HepG2 (cell line): ENCODE measurements around the gene RBM28. TPM values are rescaled to one million over a fixed set of nuclear protein-coding genes. Genes with fewer than 3 reads are reported as not detected.

Experiments used
- ATAC-seq: fragments of 200-7000 bp; cut with Tn5 transposase; 3 replicates; pipeline ENCODE4 v1.9.1; 2020; ENCODE audit warnings: mild to moderate bottlenecking, moderate library complexity
- BruUV-seq: library from RNA; stranded (reverse); fragments of 400-500 nt; replicated peaks from 2 replicates; lab custom pipeline; 2021; lab: Mats Ljungman, UMichigan
- CTCF ChIA-PET: fragments of 300-600 bp; formaldehyde crosslinking; extraction: SDS; loops from one replicate; lab custom pipeline; 2021; ENCODE audit warnings: low total read pairs, inconsistent platforms, low intra/inter-chr PET ratio; lab: Yijun Ruan, JAX
- POLR2A ChIA-PET: fragments of 350-600 bp; sonication (Branson Sonifier 250); formaldehyde crosslinking; loops from one replicate; lab custom pipeline; 2020; ENCODE audit warnings: antibody characterized with exemption, inconsistent platforms; lab: Yijun Ruan, JAX
- DNase-seq: peaks from one replicate; pipeline ENCODE4 v3.0.0-alpha.2; 2015; ENCODE audit warnings: low spot score
- FAIRE-seq: peaks from 3 replicates; lab custom pipeline; 2011; peaks lifted over from hg19 to GRCh38; lab: Jason Lieb, UNC
- H2AFZ ChIP-seq: one replicate; pipeline ENCODE4 v1.6.1; 2011; ENCODE audit warnings: low read length, inconsistent platforms
- H3K27ac ChIP-seq: fragments of 300-600 bp; 3 replicates; pipeline ENCODE4 v1.8.0; 2011; ENCODE audit warnings: mixed run types, mild to moderate bottlenecking, mixed read lengths, low read length, inconsistent platforms; ENCODE audit not compliant: insufficient read depth; ENCODE audit errors: extremely low read length
- H3K27me3 ChIP-seq, 2 experiments: fragments of 200-600 bp in 1 of 2; 2 replicates in 1 of 2; 3 replicates in 1 of 2; pipeline versions ENCODE4 v1.6.0 to v1.8.0; 2011; ENCODE audit warnings: low read length in 2 of 2, mild to moderate bottlenecking in 2 of 2, moderate library complexity in 2 of 2, inconsistent platforms in 1 of 2; ENCODE audit not compliant: insufficient read depth in 2 of 2, control insufficient read depth in 1 of 2
- H3K36me3 ChIP-seq, 2 experiments: fragments of 200-600 bp in 1 of 2; replicated peaks in 1 of 2; 2 replicates in 1 of 2; 3 replicates in 1 of 2; pipeline versions ENCODE4 v1.5.1 to v1.8.0; 2011; ENCODE audit warnings: low read length in 2 of 2, inconsistent platforms in 1 of 2; ENCODE audit not compliant: insufficient read depth in 2 of 2, control insufficient read depth in 1 of 2
- H3K4me1 ChIP-seq: 2 replicates; pipeline ENCODE4 v1.5.1; 2012; ENCODE audit warnings: low read length, inconsistent platforms; ENCODE audit not compliant: insufficient read depth
- H3K4me2 ChIP-seq: 2 replicates; pipeline ENCODE4 v1.6.0; 2011; ENCODE audit warnings: low read depth, low read length, inconsistent platforms
- H3K4me3 ChIP-seq, 3 experiments: fragments of 200-600 bp in 1 of 3; sonication (generic), shearing (Covaris generic) in 1 of 3; replicated peaks in 1 of 3; 2 replicates each; pipeline ENCODE4 v1.5.1; 2011 to 2016; ENCODE audit warnings: low read length in 3 of 3, inconsistent platforms in 2 of 3, low read depth in 2 of 3, mild to moderate bottlenecking in 2 of 3, control low read depth in 1 of 3, mixed read lengths in 1 of 3; ENCODE audit not compliant: insufficient read depth in 1 of 3
- H3K79me2 ChIP-seq: one replicate; pipeline ENCODE4 v1.6.1; 2011; ENCODE audit warnings: low read length, inconsistent platforms; ENCODE audit not compliant: insufficient read depth
- H3K9ac ChIP-seq: 2 replicates; pipeline ENCODE4 v1.6.0; 2011; ENCODE audit warnings: mild to moderate bottlenecking, low read depth, low read length, inconsistent platforms; ENCODE audit not compliant: insufficient read depth
- H3K9me3 ChIP-seq: 2 replicates; pipeline ENCODE4 v1.5.1; 2012; ENCODE audit warnings: mild to moderate bottlenecking, low read length
- H4K20me1 ChIP-seq: 2 replicates; pipeline ENCODE4 v1.6.0; 2011; ENCODE audit warnings: inconsistent platforms, mild to moderate bottlenecking, low read length, moderate library complexity; ENCODE audit not compliant: insufficient read depth
- CAMTA2 ChIP-seq: sonication (generic); formaldehyde crosslinking; IDR thresholded peaks from 2 replicates; pipeline ENCODE4 v1.4.0; 2020; ENCODE audit warnings: mild to moderate bottlenecking, missing genetic modification reagents, borderline replicate concordance
- DMTF1 ChIP-seq: sonication (generic); formaldehyde crosslinking; IDR thresholded peaks from 2 replicates; pipeline ENCODE4 v1.4.0; 2020; ENCODE audit warnings: mild to moderate bottlenecking, missing genetic modification reagents
- HMG20A ChIP-seq: IDR thresholded peaks from 2 replicates; pipeline ENCODE4 v1.6.1; 2016; ENCODE audit warnings: borderline replicate concordance
- HNF4A ChIP-seq: sonication (generic); formaldehyde crosslinking; IDR thresholded peaks from 2 replicates; pipeline ENCODE4 v1.4.0; 2020; ENCODE audit warnings: missing genetic modification reagents
- MTF2 ChIP-seq: sonication (generic); formaldehyde crosslinking; IDR thresholded peaks from 2 replicates; pipeline ENCODE4 v1.5.0; 2020; ENCODE audit warnings: missing genetic modification reagents, borderline replicate concordance
- MXD4 ChIP-seq: IDR thresholded peaks from 2 replicates; pipeline ENCODE4 v1.6.1; 2016; ENCODE audit warnings: mild to moderate bottlenecking, missing biosample characterization, missing genetic modification reagents
- SETDB1 ChIP-seq: sonication (generic); formaldehyde crosslinking; IDR thresholded peaks from 2 replicates; pipeline ENCODE4 v1.5.1; 2020; ENCODE audit warnings: missing genetic modification reagents, mild to moderate bottlenecking, borderline replicate concordance
- ZNF136 ChIP-seq: sonication (generic); formaldehyde crosslinking; IDR thresholded peaks from 2 replicates; pipeline ENCODE4 v1.8.1; 2022; ENCODE audit warnings: low read depth, mild to moderate bottlenecking, moderate library complexity, missing genetic modification reagents
- ZNF549 ChIP-seq: sonication (generic); formaldehyde crosslinking; IDR thresholded peaks from 2 replicates; pipeline ENCODE4 v1.5.0; 2020; ENCODE audit warnings: missing genetic modification reagents
- ZNF598 ChIP-seq: sonication (generic); formaldehyde crosslinking; IDR thresholded peaks from 2 replicates; pipeline ENCODE4 v1.5.1; 2020; ENCODE audit warnings: mild to moderate bottlenecking, missing genetic modification reagents, borderline replicate concordance
- ZNF777 ChIP-seq: sonication (generic); formaldehyde crosslinking; IDR thresholded peaks from 2 replicates; pipeline ENCODE4 v1.4.0; 2020; ENCODE audit warnings: missing genetic modification reagents
- ZNF782 ChIP-seq: sonication (generic); formaldehyde crosslinking; IDR thresholded peaks from 2 replicates; pipeline ENCODE4 v1.4.0; 2020; ENCODE audit warnings: missing genetic modification reagents, mild to moderate bottlenecking, borderline replicate concordance
- WGBS: methylation state at CpG from one replicate; pipeline ENCODE4 v1.1.6; 2017; ENCODE audit warnings: low lambda C conversion rate; 5-methylcytosine and 5-hydroxymethylcytosine counted together
- in situ Hi-C: cut with HindIII; loops from 2 replicates; pipeline ENCODE4 v1.10.0; 2017; ENCODE audit warnings: low pct_unique_long_range_greater_than_20kb; ENCODE audit not compliant: extremely low pct_ligation_motif_present
- intact Hi-C: fragments of 100-400 bp; cut with micrococcal nuclease; formaldehyde crosslinking; loops from one replicate; pipeline ENCODE4 v1.10.0; 2022; ENCODE audit not compliant: unreplicated experiment
- polyA plus RNA-seq, 8 experiments: library from polyadenylated mRNA; depleted of rRNA in 3 of 8; stranded (reverse) in 7 of 8; unstranded in 1 of 8; fragments of >200 nt; fragmentation: Illumina TruSeq in 4 of 8; extraction: Trizol in 4 of 8; gene quantifications; 2 replicates each; pipeline versions ENCODE4 v1.2.1 to v1.2.3, GENCODE V29; 2011 to 2016; ENCODE audit warnings: low read depth in 4 of 8, missing spikeins in 1 of 8, mixed read lengths in 1 of 8; ENCODE audit not compliant: insufficient read depth in 1 of 8
- total RNA-seq, 5 experiments: library from RNA; depleted of rRNA; stranded (reverse); fragments of >200 nt; fragmentation: Illumina TruSeq; extraction: Trizol; gene quantifications; 2 replicates each; pipeline ENCODE4 v1.2.3, GENCODE V29; 2016; ENCODE audit warnings: low read depth in 1 of 5
- TF ChIP-seq, protein P1 (sequence below): sonication (generic); formaldehyde crosslinking; IDR thresholded peaks from 2 replicates; pipeline ENCODE4 v1.4.0; 2020; ENCODE audit warnings: mild to moderate bottlenecking, missing genetic modification reagents
- TF ChIP-seq, protein P2 (sequence below): sonication (generic); formaldehyde crosslinking; IDR thresholded peaks from 2 replicates; pipeline ENCODE4 v1.5.0; 2020; ENCODE audit warnings: mild to moderate bottlenecking, missing genetic modification reagents, borderline replicate concordance

The RBM28 gene
- total and polyA plus RNA-seq, 2 of the 13 experiments (the other 11 are each of a cell fraction or from before 2014, with no cell fraction given), result 20.5 to 49.0 TPM

DNA sequence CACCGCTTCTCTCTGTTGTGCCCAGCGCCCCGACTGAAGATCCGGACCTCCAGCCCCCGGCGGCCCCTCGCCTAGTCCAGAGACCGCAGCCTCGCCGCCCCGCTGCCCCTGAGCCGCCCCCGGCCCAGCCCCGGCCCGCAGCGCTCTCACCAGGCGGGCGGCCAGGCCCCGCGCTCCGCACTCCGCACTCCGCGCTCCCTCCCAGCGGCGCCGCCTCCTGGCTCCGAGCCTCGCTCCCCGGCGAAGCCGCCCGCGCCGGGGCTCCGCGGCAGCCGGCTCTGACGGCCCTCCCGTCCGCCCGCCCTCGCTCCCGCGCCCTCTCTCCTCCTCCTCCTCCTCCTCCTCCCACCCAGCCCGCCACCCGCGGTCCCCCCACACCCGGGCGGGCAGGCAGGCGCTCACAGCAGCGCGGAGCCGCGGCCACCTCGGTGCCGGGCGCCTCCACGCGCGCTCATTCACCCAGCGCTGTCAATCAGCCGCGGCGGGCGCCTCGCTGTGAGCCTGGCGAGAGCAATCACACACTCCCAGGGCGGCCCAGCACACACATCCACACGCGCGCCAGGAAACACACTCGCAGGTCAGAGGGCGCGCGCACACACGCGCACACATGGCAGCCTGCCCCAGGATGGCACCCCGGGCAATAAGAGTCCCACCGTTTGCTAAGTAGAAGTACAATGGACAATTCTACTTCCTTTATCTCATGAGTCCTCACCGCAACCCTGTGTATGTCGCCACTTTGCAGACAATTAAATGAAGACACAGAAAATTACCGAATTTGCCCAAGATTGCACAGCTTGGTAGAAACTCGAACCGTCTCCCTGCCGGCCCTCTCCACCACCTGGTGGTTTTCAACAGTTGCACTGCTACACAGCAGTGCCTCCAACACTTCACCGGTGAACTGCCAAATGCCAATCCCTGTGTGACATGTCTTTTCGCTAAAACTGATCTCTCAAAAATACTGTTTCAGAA lies 18.0 kb upstream of the RBM28 start, which contains the start of gene PRRT4:
Gene PRRT4, minus strand, starts transcription at position 280 of the 969 bp plus-strand sequence.
- peak within 1 kb of the TSS; percentile 36 to 71 (median 57); a peak in 5 of 6 replicates for H3K4me3 ChIP-seq
- BruUV-seq, result no TSS peak
- ChIA-PET POLR2A (no interaction called here), CTCF (no interaction called here)
- H3K9ac ChIP-seq, result 0 out of 2 replicates have a peak within 1 kb of the TSS, but pooled peaks have one; percentile 22
- intact Hi-C loops (no loop called here), in situ Hi-C loops (no loop called here)
- H3K9me3 ChIP-seq, result no peaks in the 10 kb centered on the region
- no peak within 1 kb of the TSS for H3K27ac ChIP-seq
- H3K79me2 ChIP-seq, result no peaks in the 10 kb centered on the region
- peak; percentile 39 for FAIRE-seq
- 2% methylated on average over 21 of the region's 88 CpGs for WGBS
- H4K20me1 ChIP-seq, result no peaks in the 10 kb centered on the region
- H3K4me2 ChIP-seq, result peak within 1 kb of the TSS; percentile 79
- H2AFZ ChIP-seq, result no peak within 1 kb of the TSS
- H3K4me1 ChIP-seq, result peaks cover 13% of the 10 kb centered on the region; the same call in 1 of the 2 replicates
- DNase-seq, result no peak
- peaks cover 21 to 83% of the 10 kb centered on the region in 2 experiments; a peak in 4 of 5 replicates for H3K27me3 ChIP-seq
- H3K36me3 ChIP-seq, result no peaks in the 10 kb centered on the region
- peak; percentile 91 for ATAC-seq
- TF ChIP-seq ZNF777 (CRISPR knock-in tag) (peak; percentile 30), DMTF1 (no peak), ZNF782 (CRISPR knock-in tag) (no peak), ZNF549 (CRISPR knock-in tag) (no peak), SETDB1 (CRISPR knock-in tag) (no peak), MXD4 (no peak), ZNF598 (no peak), MTF2 (CRISPR knock-in tag) (peak; percentile 44; the same call in 1 of the 2 replicates), HNF4A (CRISPR knock-in tag) (no peak), HMG20A (CRISPR knock-in tag) (no peak), ZNF136 (CRISPR knock-in tag) (no peak), CAMTA2 (CRISPR knock-in tag) (no peak)
- TF ChIP-seq, protein P1, sequence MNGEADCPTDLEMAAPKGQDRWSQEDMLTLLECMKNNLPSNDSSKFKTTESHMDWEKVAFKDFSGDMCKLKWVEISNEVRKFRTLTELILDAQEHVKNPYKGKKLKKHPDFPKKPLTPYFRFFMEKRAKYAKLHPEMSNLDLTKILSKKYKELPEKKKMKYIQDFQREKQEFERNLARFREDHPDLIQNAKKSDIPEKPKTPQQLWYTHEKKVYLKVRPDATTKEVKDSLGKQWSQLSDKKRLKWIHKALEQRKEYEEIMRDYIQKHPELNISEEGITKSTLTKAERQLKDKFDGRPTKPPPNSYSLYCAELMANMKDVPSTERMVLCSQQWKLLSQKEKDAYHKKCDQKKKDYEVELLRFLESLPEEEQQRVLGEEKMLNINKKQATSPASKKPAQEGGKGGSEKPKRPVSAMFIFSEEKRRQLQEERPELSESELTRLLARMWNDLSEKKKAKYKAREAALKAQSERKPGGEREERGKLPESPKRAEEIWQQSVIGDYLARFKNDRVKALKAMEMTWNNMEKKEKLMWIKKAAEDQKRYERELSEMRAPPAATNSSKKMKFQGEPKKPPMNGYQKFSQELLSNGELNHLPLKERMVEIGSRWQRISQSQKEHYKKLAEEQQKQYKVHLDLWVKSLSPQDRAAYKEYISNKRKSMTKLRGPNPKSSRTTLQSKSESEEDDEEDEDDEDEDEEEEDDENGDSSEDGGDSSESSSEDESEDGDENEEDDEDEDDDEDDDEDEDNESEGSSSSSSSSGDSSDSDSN, result peak; percentile 52; the same call in 1 of the 2 replicates
- TF ChIP-seq, protein P2, sequence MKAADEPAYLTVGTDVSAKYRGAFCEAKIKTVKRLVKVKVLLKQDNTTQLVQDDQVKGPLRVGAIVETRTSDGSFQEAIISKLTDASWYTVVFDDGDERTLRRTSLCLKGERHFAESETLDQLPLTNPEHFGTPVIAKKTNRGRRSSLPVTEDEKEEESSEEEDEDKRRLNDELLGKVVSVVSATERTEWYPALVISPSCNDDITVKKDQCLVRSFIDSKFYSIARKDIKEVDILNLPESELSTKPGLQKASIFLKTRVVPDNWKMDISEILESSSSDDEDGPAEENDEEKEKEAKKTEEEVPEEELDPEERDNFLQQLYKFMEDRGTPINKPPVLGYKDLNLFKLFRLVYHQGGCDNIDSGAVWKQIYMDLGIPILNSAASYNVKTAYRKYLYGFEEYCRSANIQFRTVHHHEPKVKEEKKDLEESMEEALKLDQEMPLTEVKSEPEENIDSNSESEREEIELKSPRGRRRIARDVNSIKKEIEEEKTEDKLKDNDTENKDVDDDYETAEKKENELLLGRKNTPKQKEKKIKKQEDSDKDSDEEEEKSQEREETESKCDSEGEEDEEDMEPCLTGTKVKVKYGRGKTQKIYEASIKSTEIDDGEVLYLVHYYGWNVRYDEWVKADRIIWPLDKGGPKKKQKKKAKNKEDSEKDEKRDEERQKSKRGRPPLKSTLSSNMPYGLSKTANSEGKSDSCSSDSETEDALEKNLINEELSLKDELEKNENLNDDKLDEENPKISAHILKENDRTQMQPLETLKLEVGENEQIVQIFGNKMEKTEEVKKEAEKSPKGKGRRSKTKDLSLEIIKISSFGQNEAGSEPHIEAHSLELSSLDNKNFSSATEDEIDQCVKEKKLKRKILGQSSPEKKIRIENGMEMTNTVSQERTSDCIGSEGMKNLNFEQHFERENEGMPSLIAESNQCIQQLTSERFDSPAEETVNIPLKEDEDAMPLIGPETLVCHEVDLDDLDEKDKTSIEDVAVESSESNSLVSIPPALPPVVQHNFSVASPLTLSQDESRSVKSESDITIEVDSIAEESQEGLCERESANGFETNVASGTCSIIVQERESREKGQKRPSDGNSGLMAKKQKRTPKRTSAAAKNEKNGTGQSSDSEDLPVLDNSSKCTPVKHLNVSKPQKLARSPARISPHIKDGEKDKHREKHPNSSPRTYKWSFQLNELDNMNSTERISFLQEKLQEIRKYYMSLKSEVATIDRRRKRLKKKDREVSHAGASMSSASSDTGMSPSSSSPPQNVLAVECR (CRISPR knock-in tag), result 0 out of 2 replicates have a peak, but pooled peaks have one; percentile 33
